SU-DHL-6 (cell line): ENCODE results near the gene TARDBP.

ENCODE experiments used
- EZH2phosphoT487 ChIP-seq: fragments of 200-600 bp; sonication (generic), shearing (Covaris generic); conservative IDR thresholded peaks from 2 replicates; pipeline ENCODE4 v1.6.1; 2018; ENCODE audit warnings: mild to moderate bottlenecking, antibody characterized with exemption, low read length, moderate library complexity, mixed read lengths
- TF ChIP-seq, protein P1 (sequence below): fragments of 200-600 bp; sonication (generic); IDR thresholded peaks from one replicate; pipeline ENCODE4 v1.5.1; 2017; ENCODE audit warnings: antibody characterized with exemption, mild to moderate bottlenecking, low read length, moderate library complexity; ENCODE audit not compliant: insufficient read depth, poor library complexity, severe bottlenecking

DNA sequence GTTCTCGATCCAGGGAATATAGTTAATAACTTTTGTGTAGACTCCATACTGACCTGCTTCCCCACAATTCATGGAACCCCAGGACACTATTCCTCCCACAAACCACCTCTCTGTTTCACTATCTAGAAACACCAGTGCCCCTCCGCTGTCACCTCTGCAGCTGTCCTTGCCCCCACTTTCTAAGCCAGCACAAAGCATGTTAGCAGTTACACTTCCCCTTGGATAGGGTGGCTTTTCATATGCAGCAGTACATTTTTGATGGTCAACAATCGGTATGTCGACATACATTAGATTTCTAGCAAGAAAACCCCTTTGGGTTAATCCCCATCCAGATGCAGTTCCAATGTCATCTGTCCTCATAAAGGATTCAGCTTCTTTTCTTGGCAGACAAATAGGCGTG lies 14.4 kb downstream of the TARDBP start:
- TF ChIP-seq, protein P1, sequence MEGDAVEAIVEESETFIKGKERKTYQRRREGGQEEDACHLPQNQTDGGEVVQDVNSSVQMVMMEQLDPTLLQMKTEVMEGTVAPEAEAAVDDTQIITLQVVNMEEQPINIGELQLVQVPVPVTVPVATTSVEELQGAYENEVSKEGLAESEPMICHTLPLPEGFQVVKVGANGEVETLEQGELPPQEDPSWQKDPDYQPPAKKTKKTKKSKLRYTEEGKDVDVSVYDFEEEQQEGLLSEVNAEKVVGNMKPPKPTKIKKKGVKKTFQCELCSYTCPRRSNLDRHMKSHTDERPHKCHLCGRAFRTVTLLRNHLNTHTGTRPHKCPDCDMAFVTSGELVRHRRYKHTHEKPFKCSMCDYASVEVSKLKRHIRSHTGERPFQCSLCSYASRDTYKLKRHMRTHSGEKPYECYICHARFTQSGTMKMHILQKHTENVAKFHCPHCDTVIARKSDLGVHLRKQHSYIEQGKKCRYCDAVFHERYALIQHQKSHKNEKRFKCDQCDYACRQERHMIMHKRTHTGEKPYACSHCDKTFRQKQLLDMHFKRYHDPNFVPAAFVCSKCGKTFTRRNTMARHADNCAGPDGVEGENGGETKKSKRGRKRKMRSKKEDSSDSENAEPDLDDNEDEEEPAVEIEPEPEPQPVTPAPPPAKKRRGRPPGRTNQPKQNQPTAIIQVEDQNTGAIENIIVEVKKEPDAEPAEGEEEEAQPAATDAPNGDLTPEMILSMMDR, result no peak
- TF ChIP-seq EZH2phosphoT487, result no peak
